RWPE1 (cell line): Measurements from ENCODE around the gene CNTN5.

ENCODE experiments used
- CTCF ChIA-PET: fragments of 350-600 bp; sonication (Branson Sonifier 250); formaldehyde crosslinking; extraction: SDS; loops from one replicate; lab custom pipeline; 2021; lab: Yijun Ruan, JAX
- POLR2A ChIA-PET: fragments of 400-600 bp; formaldehyde crosslinking; extraction: SDS; loops from one replicate; lab custom pipeline; 2020; ENCODE audit warnings: antibody characterized with exemption; ENCODE audit not compliant: low non-redundant PET; lab: Yijun Ruan, JAX
- DNase-seq: peaks from one replicate; pipeline ENCODE4 v3.0.0; 2012; ENCODE audit warnings: low spot score
- H3K27ac ChIP-seq: fragments of 450-650 bp; 2 replicates; pipeline ENCODE4 v1.5.1; 2017
- CTCF ChIP-seq: fragments of 450-650 bp; conservative IDR thresholded peaks from 2 replicates; pipeline ENCODE4 v1.5.1; 2017; ENCODE audit warnings: low read depth, mild to moderate bottlenecking

The CNTN5 gene

GRCh38 chr11:99370549-99371216 is 349.9 kb downstream of the CNTN5 start:
- CTCF ChIA-PET: no interaction called here
- peak; percentile 12 for DNase-seq

GRCh38 chr11:99371257-99371656 is 350.5 kb downstream of the CNTN5 start:
- TF ChIP-seq CTCF: no peak
- ChIA-PET POLR2A (no interaction called here), CTCF (no interaction called here)
- H3K27ac ChIP-seq: no peak overlapping the region
- no peak for DNase-seq

More at GRCh38 chr11:99370549-99371216, 349.9 kb downstream of the CNTN5 start:
- no peak overlapping the region for H3K27ac ChIP-seq
- TF ChIP-seq CTCF: no peak
- POLR2A ChIA-PET: no interaction called here

GRCh38 chr11:99376463-99376862 is 355.7 kb downstream of the CNTN5 start:
- ChIA-PET CTCF (interaction anchor here (0.6 kb wide), 1 partner anchor 91 kb away, joined by 3 read pairs; no protein-coding TSS in a partner anchor), POLR2A (no interaction called here)
- no peak for DNase-seq
- no peak overlapping the region for H3K27ac ChIP-seq
- no peak for TF ChIP-seq CTCF

- ChIA-PET POLR2A (no interaction called here), CTCF (interaction anchor here (0.7 kb wide), 1 partner anchor 298 kb away, joined by 3 read pairs; no protein-coding TSS in a partner anchor)
- TF ChIP-seq CTCF: no peak
- no peak for DNase-seq
- H3K27ac ChIP-seq: no peak overlapping the region
These were observed 363.0 kb downstream of the CNTN5 start for GRCh38 chr11:99383648-99384245.

- DNase-seq: no peak
- H3K27ac ChIP-seq: no peak overlapping the region
- ChIA-PET CTCF (interaction anchor here (0.6 kb wide), 1 partner anchor 16 kb away, joined by 3 read pairs; no protein-coding TSS in a partner anchor), POLR2A (no interaction called here)
- no peak for TF ChIP-seq CTCF
These were observed 370.5 kb downstream of the CNTN5 start for GRCh38 chr11:99391245-99391644.

- H3K27ac ChIP-seq: no peak overlapping the region
- ChIA-PET POLR2A (no interaction called here), CTCF (interaction anchor here (0.6 kb wide), 1 partner anchor 15 kb away, joined by 3 read pairs; no protein-coding TSS in a partner anchor)
- no peak for TF ChIP-seq CTCF
- DNase-seq: no peak
These were observed 385.6 kb downstream of the CNTN5 start for GRCh38 chr11:99406345-99406744.
